Neural progenitor cell (in vitro differentiated cells): Measurements from ENCODE around the gene DNTTIP2. TPM values are rescaled to one million over a fixed set of nuclear protein-coding genes. Genes with fewer than 3 reads are reported as not detected.

Source experiments
- DNase-seq: peaks from one replicate; pipeline ENCODE4 v3.0.0-alpha.2; 2016; ENCODE audit warnings: low spot score
- H2AFZ ChIP-seq: fragments of 200-600 bp; sonication (generic); replicated peaks from 2 replicates; pipeline ENCODE4 v1.6.1; 2016; ENCODE audit warnings: antibody characterized with exemption
- H3F3A ChIP-seq: fragments of 200-600 bp; sonication (generic); 2 replicates; pipeline ENCODE4 v1.6.1; 2016; ENCODE audit warnings: antibody characterized with exemption, low read depth
- H3K27ac ChIP-seq: fragments of 200-600 bp; sonication (generic); 2 replicates; pipeline ENCODE4 v1.5.1; 2016; ENCODE audit warnings: mild to moderate bottlenecking
- H3K27me3 ChIP-seq: fragments of 200-600 bp; sonication (generic); 2 replicates; pipeline ENCODE4 v1.6.1; 2016; ENCODE audit warnings: mild to moderate bottlenecking, moderate library complexity
- H3K36me3 ChIP-seq: fragments of 200-600 bp; sonication (generic); 2 replicates; pipeline ENCODE4 v1.5.1; 2016
- H3K4me1 ChIP-seq: fragments of 200-600 bp; sonication (generic); 2 replicates; pipeline ENCODE4 v1.6.1; 2016; ENCODE audit warnings: mixed run types
- H3K4me2 ChIP-seq: fragments of 200-600 bp; sonication (generic); 2 replicates; pipeline ENCODE4 v1.6.1; 2016
- H3K4me3 ChIP-seq: fragments of 200-600 bp; sonication (generic); 2 replicates; pipeline ENCODE4 v1.5.1; 2016
- H3K79me2 ChIP-seq: fragments of 200-600 bp; sonication (generic); 2 replicates; pipeline ENCODE4 v1.6.1; 2016; ENCODE audit warnings: low read depth
- H3K9ac ChIP-seq: fragments of 200-600 bp; sonication (generic); 2 replicates; pipeline ENCODE4 v1.6.1; 2016
- H3K9me3 ChIP-seq: fragments of 200-600 bp; sonication (generic); 2 replicates; pipeline ENCODE4 v1.5.1; 2016; ENCODE audit warnings: low read depth
- H4K20me1 ChIP-seq: fragments of 200-600 bp; sonication (generic); 2 replicates; pipeline ENCODE4 v1.6.1; 2016; ENCODE audit warnings: low read depth
- H3K27ac Mint-ChIP-seq: 3 replicates; pipeline ENCODE4 v1.8.0; 2021; ENCODE audit warnings: mixed read lengths
- H3K27me3 Mint-ChIP-seq: 2 replicates; pipeline ENCODE4 v1.8.0; 2022; ENCODE audit warnings: low read depth, mild to moderate bottlenecking, inconsistent platforms, moderate library complexity, mixed read lengths; ENCODE audit not compliant: insufficient read depth
- H3K36me3 Mint-ChIP-seq: 3 replicates; pipeline ENCODE4 v1.8.0; 2021; ENCODE audit warnings: mixed read lengths
- H3K4me1 Mint-ChIP-seq: 3 replicates; pipeline ENCODE4 v1.8.0; 2021; ENCODE audit warnings: mixed read lengths
- H3K4me3 Mint-ChIP-seq: 3 replicates; pipeline ENCODE4 v1.8.0; 2021; ENCODE audit warnings: mild to moderate bottlenecking, moderate library complexity, mixed read lengths
- H3K9me3 Mint-ChIP-seq: 3 replicates; pipeline ENCODE4 v1.8.0; 2020; ENCODE audit warnings: mixed read lengths
- EZH2 ChIP-seq: fragments of 200-600 bp; sonication (generic); IDR thresholded peaks from 2 replicates; pipeline ENCODE4 v1.6.1; 2017; ENCODE audit warnings: antibody characterized with exemption, mild to moderate bottlenecking, moderate library complexity
- EZH2phosphoT487 ChIP-seq: fragments of 200-600 bp; sonication (generic); IDR thresholded peaks from 2 replicates; pipeline ENCODE4 v1.6.1; 2017; ENCODE audit warnings: antibody characterized with exemption
- total RNA-seq: library from RNA; depleted of rRNA; stranded (reverse); fragments of >200 nt; gene quantifications from 2 replicates; pipeline ENCODE4 v1.2.3, GENCODE V29; 2015; ENCODE audit warnings: low replicate concordance
- TF ChIP-seq, protein P1 (sequence below): fragments of 200-600 bp; sonication (generic); IDR thresholded peaks from 2 replicates; pipeline ENCODE4 v1.5.1; 2017; ENCODE audit warnings: antibody characterized with exemption, mild to moderate bottlenecking

The DNTTIP2 gene
- total RNA-seq, 1 donor from 2014 or later = 62.5 TPM

DNA sequence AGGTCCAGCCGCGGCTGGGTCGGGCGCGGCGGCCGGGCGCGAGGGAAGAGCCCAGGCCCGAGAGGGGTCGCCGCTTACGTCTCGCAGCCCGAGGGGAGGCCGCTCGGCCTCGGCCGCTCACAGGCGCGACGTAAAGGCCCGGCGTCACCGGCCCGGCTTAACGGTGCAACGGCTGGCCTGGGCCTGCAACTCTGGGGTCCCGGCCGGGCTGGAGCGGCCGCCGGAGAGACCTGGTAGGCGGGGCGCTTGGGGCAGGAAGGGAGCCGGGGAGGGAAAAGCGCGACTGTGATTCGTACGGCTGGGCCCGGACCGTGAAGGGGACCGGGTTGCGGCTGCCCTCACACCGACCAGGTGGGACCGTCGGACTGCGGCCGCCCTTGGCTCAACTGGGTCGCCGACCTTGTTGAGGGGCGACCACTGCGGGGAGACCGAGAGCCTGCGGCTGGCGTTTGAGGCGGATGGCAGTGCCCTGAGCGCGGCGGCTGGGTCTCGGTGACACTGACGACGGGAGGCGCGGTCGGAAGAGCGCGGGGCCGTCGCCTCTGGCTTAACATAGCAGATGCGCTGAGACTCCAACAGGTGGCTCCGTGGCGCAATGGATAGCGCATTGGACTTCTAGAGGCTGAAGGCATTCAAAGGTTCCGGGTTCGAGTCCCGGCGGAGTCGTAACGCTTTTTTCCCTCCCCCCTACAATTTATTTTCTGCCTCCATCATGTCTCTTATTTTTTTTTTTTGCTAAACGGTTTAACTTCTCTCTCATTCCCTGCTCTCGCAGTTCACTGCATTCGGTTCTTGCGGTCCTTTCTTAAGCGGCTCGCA, 31.8 kb downstream of the DNTTIP2 start:
- no peaks in the 10 kb centered on the region for H3K27me3 ChIP-seq
- Mint-ChIP-seq H3K36me3 (peaks cover 16% of the 10 kb centered on the region), H3K27ac (peak overlapping the region; percentile 97), H3K4me3 (peak overlapping the region; percentile 96), H3K4me1 (peaks cover 21% of the 10 kb centered on the region), H3K27me3 (peaks cover 26% of the 10 kb centered on the region), H3K9me3 (peaks cover 21% of the 10 kb centered on the region)
- no peaks in the 10 kb centered on the region for H3K79me2 ChIP-seq
- H3K4me2 ChIP-seq = peak overlapping the region; percentile 82
- peak overlapping the region; percentile 93 for H3K4me3 ChIP-seq
- no peaks in the 10 kb centered on the region for H4K20me1 ChIP-seq
- H3K4me1 ChIP-seq = no peaks in the 10 kb centered on the region
- peak overlapping the region; percentile 11 for H3K27ac ChIP-seq
- H3K9ac ChIP-seq = peak overlapping the region; percentile 30
- H3K9me3 ChIP-seq = no peaks in the 10 kb centered on the region
- no peaks in the 10 kb centered on the region for H3K36me3 ChIP-seq
- TF ChIP-seq EZH2phosphoT487 = no peak
- TF ChIP-seq, protein P1, sequence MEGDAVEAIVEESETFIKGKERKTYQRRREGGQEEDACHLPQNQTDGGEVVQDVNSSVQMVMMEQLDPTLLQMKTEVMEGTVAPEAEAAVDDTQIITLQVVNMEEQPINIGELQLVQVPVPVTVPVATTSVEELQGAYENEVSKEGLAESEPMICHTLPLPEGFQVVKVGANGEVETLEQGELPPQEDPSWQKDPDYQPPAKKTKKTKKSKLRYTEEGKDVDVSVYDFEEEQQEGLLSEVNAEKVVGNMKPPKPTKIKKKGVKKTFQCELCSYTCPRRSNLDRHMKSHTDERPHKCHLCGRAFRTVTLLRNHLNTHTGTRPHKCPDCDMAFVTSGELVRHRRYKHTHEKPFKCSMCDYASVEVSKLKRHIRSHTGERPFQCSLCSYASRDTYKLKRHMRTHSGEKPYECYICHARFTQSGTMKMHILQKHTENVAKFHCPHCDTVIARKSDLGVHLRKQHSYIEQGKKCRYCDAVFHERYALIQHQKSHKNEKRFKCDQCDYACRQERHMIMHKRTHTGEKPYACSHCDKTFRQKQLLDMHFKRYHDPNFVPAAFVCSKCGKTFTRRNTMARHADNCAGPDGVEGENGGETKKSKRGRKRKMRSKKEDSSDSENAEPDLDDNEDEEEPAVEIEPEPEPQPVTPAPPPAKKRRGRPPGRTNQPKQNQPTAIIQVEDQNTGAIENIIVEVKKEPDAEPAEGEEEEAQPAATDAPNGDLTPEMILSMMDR = peak; percentile 27
- DNase-seq = peak; percentile 96
- peak overlapping the region; percentile 94 for H2AFZ ChIP-seq
- peaks cover 21% of the 10 kb centered on the region for H3F3A ChIP-seq

DNA sequence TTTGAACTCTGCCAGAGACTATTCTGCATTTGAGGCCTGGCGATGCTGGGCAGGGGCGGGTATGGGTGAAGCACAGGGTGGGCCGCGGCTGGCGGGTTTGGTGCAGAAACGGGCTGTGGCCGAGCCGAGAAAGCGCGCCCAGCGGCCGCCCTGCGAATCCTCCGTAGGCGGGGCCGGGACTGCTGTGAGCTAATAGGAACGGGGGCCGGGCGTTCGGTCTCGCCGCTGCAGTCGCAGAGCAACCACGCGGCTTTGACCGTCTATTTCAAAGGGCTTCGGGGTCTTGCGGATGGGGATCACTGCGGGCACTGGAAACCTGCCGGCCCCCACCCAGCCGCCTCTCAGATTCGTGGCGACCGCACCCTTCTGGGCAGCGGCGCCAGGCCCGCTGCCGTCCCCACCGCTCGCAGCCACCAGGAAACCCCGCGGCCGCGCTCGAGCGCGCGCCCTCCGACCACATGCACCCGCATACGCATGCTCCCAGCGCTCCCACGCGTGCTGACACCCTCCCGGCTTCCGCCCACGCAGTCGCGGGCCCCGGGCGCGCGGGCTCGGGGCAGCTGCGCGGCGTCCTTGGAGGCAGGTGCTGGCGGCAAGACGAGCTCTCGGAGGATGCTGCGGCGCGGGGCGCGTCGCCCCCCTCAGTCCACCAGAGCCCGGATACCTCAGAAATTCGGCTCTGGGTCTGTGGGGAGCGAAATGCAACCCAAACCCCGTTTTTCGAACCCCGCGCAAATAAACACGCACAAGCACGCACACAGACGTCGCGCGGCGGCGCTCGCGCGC, 32.6 kb downstream of the DNTTIP2 start:
- Histone ChIP-seq H3K9ac (no peak overlapping the region), H3K79me2 (no peaks in the 10 kb centered on the region), H4K20me1 (no peaks in the 10 kb centered on the region), H3K36me3 (no peaks in the 10 kb centered on the region), H3K4me3 (peak overlapping the region; percentile 93), H3K27ac (no peak overlapping the region), H3K9me3 (no peaks in the 10 kb centered on the region), H3F3A (peaks cover 21% of the 10 kb centered on the region), H2AFZ (peak overlapping the region; percentile 94), H3K27me3 (no peaks in the 10 kb centered on the region), H3K4me1 (no peaks in the 10 kb centered on the region), H3K4me2 (peak overlapping the region; percentile 82)
- Mint-ChIP-seq H3K27ac (peak overlapping the region; percentile 96), H3K4me1 (peaks cover 21% of the 10 kb centered on the region), H3K36me3 (peaks cover 16% of the 10 kb centered on the region), H3K4me3 (peak overlapping the region; percentile 96), H3K9me3 (peaks cover 21% of the 10 kb centered on the region), H3K27me3 (peaks cover 26% of the 10 kb centered on the region)
- TF ChIP-seq EZH2 (no peak), EZH2phosphoT487 (no peak)
- TF ChIP-seq, protein P1 = peak; percentile 37
- DNase-seq = peak; percentile 92

DNA sequence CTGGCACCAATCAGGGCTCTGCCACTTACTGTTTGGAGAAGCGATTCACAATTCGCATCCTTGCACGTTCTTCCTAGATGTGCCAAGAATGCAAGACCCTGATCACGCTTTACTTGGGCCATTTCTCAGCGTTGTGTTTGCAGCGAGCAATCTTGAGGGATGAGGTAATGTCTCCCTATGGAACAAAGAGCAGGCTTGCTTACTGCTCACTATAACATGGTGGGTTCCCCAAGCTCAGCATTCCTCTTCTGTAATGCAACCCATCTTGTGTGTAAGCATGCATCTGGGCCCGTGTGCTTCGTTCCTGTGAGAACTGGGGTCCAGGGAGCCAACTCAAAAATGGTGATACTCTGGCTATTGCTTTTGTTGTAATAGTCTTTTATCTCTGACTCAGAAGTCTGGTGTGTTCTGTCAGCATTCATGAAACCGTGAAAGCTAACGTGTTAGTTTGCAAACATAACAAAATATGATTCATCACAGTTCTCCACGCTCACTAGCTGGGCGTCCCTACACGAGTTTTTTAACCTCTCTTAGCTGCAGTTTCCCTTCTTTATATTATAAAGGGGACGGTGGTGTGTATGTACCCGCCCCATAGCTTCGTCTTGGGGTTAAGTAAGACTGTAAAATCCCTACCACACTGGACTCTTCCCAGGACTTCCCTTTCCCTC, 33.3 kb downstream of the DNTTIP2 start:
- DNase-seq = peak; percentile 37
- Histone ChIP-seq H3K27me3 (no peaks in the 10 kb centered on the region), H4K20me1 (no peaks in the 10 kb centered on the region), H3F3A (peaks cover 21% of the 10 kb centered on the region), H3K4me2 (peak overlapping the region; percentile 82), H3K79me2 (no peaks in the 10 kb centered on the region), H3K27ac (no peak overlapping the region), H3K9ac (no peak overlapping the region), H3K9me3 (no peaks in the 10 kb centered on the region), H3K4me3 (peak overlapping the region; percentile 93), H3K4me1 (no peaks in the 10 kb centered on the region), H3K36me3 (no peaks in the 10 kb centered on the region), H2AFZ (peak overlapping the region; percentile 94)
- Mint-ChIP-seq H3K36me3 (peaks cover 18% of the 10 kb centered on the region), H3K4me1 (peaks cover 21% of the 10 kb centered on the region), H3K27ac (peak overlapping the region; percentile 96), H3K27me3 (peaks cover 26% of the 10 kb centered on the region), H3K4me3 (peak overlapping the region; percentile 96), H3K9me3 (peaks cover 21% of the 10 kb centered on the region)
- TF ChIP-seq EZH2 = no peak
- no peak for TF ChIP-seq EZH2phosphoT487
- TF ChIP-seq, protein P1 = no peak
